ENCODE results near the gene ZDHHC15. TPM values are rescaled to one million over a fixed set of nuclear protein-coding genes. Genes with fewer than 3 reads are reported as not detected.
"Not testable (repeated sequence)": the region's sequence is repeated elsewhere in the genome, so short reads cannot be mapped to it uniquely, and the experiment has no call there.

ZDHHC15 gene
- total and polyA plus RNA-seq, 2 donors, result 0.55 to 0.90 TPM

- H3K4me3 ChIP-seq (ENCODE audit: low read length in 2 of 2); H3K36me3 ChIP-seq (ENCODE audit: control insufficient read depth in 2 of 2, insufficient read depth in 2 of 2, low read length in 1 of 2); DNase-seq (ENCODE audit: low read depth in 6 of 9, low spot score in 9 of 9); H3K27ac ChIP-seq (ENCODE audit: low read depth in 1 of 2, low read length in 1 of 2); H3K4me1 ChIP-seq (ENCODE audit: control insufficient read depth in 2 of 2, insufficient read depth in 2 of 2, low read length in 2 of 2); H3K9me3 ChIP-seq (ENCODE audit: control insufficient read depth in 2 of 2, insufficient read depth in 1 of 2, low read length in 1 of 2); H3K27me3 ChIP-seq (ENCODE audit: control insufficient read depth in 2 of 2, insufficient read depth in 1 of 2, low read length in 1 of 2): not testable (repeated sequence)
- 98% methylated on average over 38 of the region's 41 CpGs for WGBS
Measured at GRCh38 chrX:75334407-75335126, 188.3 kb downstream of the ZDHHC15 start.

- no peaks in the 10 kb centered on the region for H3K27me3 ChIP-seq (ENCODE audit: control insufficient read depth in 2 of 2, insufficient read depth in 1 of 2, low read length in 1 of 2)
- whole genome bisulfite sequencing, result 98% methylated on average over 16 of the region's 16 CpGs
- no peak overlapping the region for H3K4me3 ChIP-seq (ENCODE audit: low read length in 2 of 2)
- no peak for DNase-seq (ENCODE audit: low read depth in 6 of 9, low spot score in 9 of 9)
- no peaks in the 10 kb centered on the region for H3K4me1 ChIP-seq (ENCODE audit: control insufficient read depth in 2 of 2, insufficient read depth in 2 of 2, low read length in 2 of 2)
- no peak overlapping the region for H3K27ac ChIP-seq (ENCODE audit: low read depth in 1 of 2, low read length in 1 of 2)
- H3K9me3 ChIP-seq (ENCODE audit: control insufficient read depth in 2 of 2, insufficient read depth in 1 of 2, low read length in 1 of 2), result peaks cover 0 to 2% of the 10 kb centered on the region in 2 donors
- H3K36me3 ChIP-seq (ENCODE audit: control insufficient read depth in 2 of 2, insufficient read depth in 2 of 2, low read length in 1 of 2), result peaks cover 6 to 8% of the 10 kb centered on the region in 2 donors
Measured at GRCh38 chrX:75327607-75328006, 195.2 kb downstream of the ZDHHC15 start.

Other genes with a start within 250 kb of the ZDHHC15 start
- gene UPRT, start 249.0 kb downstream of the ZDHHC15 start, total RNA-seq, result 14.3 TPM
- gene UPRT, start 249.0 kb downstream of the ZDHHC15 start, polyA plus RNA-seq, result 18.6 TPM